Measurements from ENCODE around the gene POLR2H.

DNA sequence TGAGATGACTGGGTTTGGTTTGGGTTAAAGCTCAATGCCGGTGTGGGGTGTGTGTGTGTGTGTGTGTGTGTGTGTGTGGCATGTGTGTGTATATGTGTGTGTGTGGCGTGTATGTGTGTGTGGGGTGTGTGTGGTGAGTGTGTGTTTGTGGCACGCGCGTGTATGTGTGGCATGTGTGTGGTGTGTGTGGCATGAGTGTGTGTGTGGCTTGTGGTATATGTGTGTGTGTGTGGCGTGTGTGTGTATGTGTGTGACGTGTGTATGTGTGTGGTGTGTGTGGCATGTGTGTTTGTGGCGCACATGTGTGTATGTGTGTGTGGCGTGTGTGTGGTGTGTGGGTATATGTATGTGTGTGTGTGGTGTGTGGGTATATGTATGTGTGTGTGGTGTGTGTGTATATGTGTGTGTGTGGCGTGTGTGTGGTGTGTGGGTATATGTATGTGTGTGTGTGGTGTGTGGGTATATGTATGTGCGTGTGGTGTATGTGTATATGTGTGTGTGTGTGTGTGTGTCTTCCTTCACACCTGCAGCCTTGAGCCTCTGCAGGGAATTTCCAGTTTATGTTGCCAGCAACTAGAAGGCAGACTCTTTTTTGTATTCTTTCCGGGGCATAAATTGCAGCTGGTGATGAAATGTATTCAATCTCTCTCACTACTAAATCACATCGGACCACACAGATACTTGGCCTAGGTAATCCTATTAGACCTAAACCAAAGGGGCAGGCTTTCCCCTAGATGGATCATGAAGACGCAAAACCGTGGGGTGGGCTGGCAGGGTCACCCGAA is 53.1 kb downstream of the POLR2H start:
- no peak for TF ChIP-seq ARNT (IDR thresholded peaks at IDR 0.05)
- TF ChIP-seq SP1 (IDR thresholded peaks at IDR 0.05) = no peak
- no peak for TF ChIP-seq FOXM1 (IDR thresholded peaks at IDR 0.05; ENCODE audit: borderline replicate concordance)
- no peak for TF ChIP-seq TARDBP (IDR thresholded peaks at IDR 0.05)
- TF ChIP-seq SUZ12 (IDR thresholded peaks at IDR 0.05) = no peak
- no peak for TF ChIP-seq L3MBTL2 (conservative IDR thresholded peaks at IDR 0.05)
- TF ChIP-seq BHLHE40 (IDR thresholded peaks at IDR 0.05; ENCODE audit: borderline replicate concordance) = no peak
- no peak for TF ChIP-seq CTBP1 (IDR thresholded peaks at IDR 0.05; ENCODE audit: borderline replicate concordance)

All from HEK293T (cell line).